Lower leg skin (tissue), 4 donors: Measurements from ENCODE around the gene ITGB1BP1. TPM values are rescaled to one million over a fixed set of nuclear protein-coding genes. Genes with fewer than 3 reads are reported as not detected.

Experiments
- DNase-seq, 2 donors: peaks; one replicate each; pipeline ENCODE4 v3.0.0-alpha.2; 2019; ENCODE audit warnings: low spot score in 2 of 2
- H3K4me3 ChIP-seq: fragments of 200-600 bp; sonication (generic); 2 replicates; pipeline ENCODE4 v1.5.1; 2017; ENCODE audit warnings: mild to moderate bottlenecking, low read depth; ENCODE audit not compliant: poor library complexity, severe bottlenecking
- POLR2A ChIP-seq, 2 donors: fragments of 450-650 bp; IDR thresholded peaks; one replicate each; pipeline ENCODE4 v1.6.1; 2016 to 2017; ENCODE audit warnings: antibody characterized with exemption in 2 of 2, mild to moderate bottlenecking in 1 of 2, moderate library complexity in 1 of 2
- WGBS, 2 donors: methylation state at CpG; one replicate each; pipeline ENCODE4 v1.1.5; 2018; 5-methylcytosine and 5-hydroxymethylcytosine counted together
- intact Hi-C: fragments of 100-400 bp; cut with DNase I; formaldehyde crosslinking; loops from one replicate; pipeline ENCODE4 v1.15.0; 2023; ENCODE audit warnings: low total_unique reads
- total RNA-seq, 4 donors: library from RNA; depleted of rRNA; stranded (reverse); fragments of >200 nt; gene quantifications; one replicate each; pipeline ENCODE4 v1.1.0, GENCODE V29; 2016
- TF ChIP-seq, protein P1 (sequence below), 3 donors: fragments of 450-650 bp; IDR thresholded peaks; one replicate each; pipeline ENCODE4 v1.5.1; 2016; ENCODE audit warnings: antibody characterized with exemption in 3 of 3, mild to moderate bottlenecking in 3 of 3, moderate library complexity in 2 of 3

The ITGB1BP1 gene
- total RNA-seq, 4 donors from 2014 or later = 22.4 to 30.1 (median 26.5) TPM

DNA sequence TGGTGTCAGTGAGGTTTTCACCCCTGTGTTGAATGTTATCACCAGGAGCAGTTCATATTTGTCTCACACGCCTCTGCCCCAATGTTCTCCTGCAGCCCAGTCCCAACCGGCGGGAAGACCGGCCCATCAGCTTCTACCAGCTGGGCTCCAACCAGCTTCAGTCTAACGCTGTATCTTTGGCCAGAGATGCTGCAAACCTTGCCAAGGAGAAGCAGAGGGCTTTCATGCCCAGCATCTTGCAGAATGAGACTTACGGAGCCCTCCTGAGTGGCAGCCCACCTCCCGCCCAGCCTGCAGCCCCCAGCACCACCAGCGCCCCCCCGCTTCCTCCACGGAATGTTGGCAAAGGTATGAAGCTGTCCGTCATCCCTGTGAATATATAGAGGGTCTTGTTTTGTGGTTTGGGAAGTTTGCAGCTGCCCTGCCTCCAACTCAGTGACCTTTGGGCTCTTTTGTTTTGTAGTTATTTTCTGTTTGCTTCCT lies 35.1 kb downstream of the ITGB1BP1 start:
- no peak for TF ChIP-seq POLR2A (IDR thresholded peaks at IDR 0.05)
- TF ChIP-seq, protein P1, sequence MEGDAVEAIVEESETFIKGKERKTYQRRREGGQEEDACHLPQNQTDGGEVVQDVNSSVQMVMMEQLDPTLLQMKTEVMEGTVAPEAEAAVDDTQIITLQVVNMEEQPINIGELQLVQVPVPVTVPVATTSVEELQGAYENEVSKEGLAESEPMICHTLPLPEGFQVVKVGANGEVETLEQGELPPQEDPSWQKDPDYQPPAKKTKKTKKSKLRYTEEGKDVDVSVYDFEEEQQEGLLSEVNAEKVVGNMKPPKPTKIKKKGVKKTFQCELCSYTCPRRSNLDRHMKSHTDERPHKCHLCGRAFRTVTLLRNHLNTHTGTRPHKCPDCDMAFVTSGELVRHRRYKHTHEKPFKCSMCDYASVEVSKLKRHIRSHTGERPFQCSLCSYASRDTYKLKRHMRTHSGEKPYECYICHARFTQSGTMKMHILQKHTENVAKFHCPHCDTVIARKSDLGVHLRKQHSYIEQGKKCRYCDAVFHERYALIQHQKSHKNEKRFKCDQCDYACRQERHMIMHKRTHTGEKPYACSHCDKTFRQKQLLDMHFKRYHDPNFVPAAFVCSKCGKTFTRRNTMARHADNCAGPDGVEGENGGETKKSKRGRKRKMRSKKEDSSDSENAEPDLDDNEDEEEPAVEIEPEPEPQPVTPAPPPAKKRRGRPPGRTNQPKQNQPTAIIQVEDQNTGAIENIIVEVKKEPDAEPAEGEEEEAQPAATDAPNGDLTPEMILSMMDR (IDR thresholded peaks at IDR 0.05) = no peak
- H3K4me3 ChIP-seq = no peak overlapping the region
- DNase-seq = peak in 1 of 2 donors; percentile 82
- intact Hi-C loops = no loop called here
- WGBS, 2 donors = 90 to 91% methylated on average over 11 of the region's 11 CpGs

- H3K4me3 ChIP-seq = no peak overlapping the region
- 88 to 90% methylated on average over 6 of the region's 6 CpGs for WGBS, 2 donors
- DNase-seq = no peak
- TF ChIP-seq POLR2A (IDR thresholded peaks at IDR 0.05) = no peak
- TF ChIP-seq, protein P1 (IDR thresholded peaks at IDR 0.05) = no peak
- intact Hi-C loops = no loop called here
Observed at GRCh38 chr2:9385841-9386240, 37.5 kb downstream of the ITGB1BP1 start.

DNA sequence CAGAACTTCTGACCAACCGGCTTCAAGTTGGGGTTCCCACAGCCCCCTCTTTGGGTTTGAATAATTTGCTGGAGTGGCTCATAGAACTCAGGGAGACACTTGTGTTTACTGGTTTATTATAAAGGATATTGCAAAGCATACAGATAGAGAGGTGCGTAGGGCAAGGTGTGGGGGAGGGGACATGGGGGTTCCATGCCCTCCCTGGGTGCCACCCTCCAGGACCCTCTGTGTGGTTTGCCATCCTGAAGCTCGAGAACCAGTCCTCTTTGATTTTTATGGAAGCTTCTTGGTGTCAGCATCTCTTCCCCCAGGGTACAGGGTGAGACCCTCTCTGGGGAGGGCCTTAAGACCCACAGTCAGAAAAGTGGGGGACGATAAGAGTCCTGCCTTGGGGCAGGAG lies 38.8 kb downstream of the ITGB1BP1 start:
- H3K4me3 ChIP-seq = no peak overlapping the region
- intact Hi-C loops = no loop called here
- DNase-seq = peak in 1 of 2 donors; percentile 78
- 94 to 96% methylated on average over 4 of the region's 4 CpGs for WGBS, 2 donors
- TF ChIP-seq, protein P1 (IDR thresholded peaks at IDR 0.05) = no peak
- TF ChIP-seq POLR2A (IDR thresholded peaks at IDR 0.05) = no peak

- peak in 1 of 2 donors; percentile 57 for DNase-seq
- 88 to 92% methylated on average over 6 of the region's 6 CpGs for WGBS, 2 donors
- TF ChIP-seq POLR2A (IDR thresholded peaks at IDR 0.05) = no peak
- TF ChIP-seq, protein P1 (IDR thresholded peaks at IDR 0.05) = no peak
- H3K4me3 ChIP-seq = no peak overlapping the region
- intact Hi-C loops = no loop called here
Observed at GRCh38 chr2:9382604-9383235, 40.6 kb downstream of the ITGB1BP1 start.

DNA sequence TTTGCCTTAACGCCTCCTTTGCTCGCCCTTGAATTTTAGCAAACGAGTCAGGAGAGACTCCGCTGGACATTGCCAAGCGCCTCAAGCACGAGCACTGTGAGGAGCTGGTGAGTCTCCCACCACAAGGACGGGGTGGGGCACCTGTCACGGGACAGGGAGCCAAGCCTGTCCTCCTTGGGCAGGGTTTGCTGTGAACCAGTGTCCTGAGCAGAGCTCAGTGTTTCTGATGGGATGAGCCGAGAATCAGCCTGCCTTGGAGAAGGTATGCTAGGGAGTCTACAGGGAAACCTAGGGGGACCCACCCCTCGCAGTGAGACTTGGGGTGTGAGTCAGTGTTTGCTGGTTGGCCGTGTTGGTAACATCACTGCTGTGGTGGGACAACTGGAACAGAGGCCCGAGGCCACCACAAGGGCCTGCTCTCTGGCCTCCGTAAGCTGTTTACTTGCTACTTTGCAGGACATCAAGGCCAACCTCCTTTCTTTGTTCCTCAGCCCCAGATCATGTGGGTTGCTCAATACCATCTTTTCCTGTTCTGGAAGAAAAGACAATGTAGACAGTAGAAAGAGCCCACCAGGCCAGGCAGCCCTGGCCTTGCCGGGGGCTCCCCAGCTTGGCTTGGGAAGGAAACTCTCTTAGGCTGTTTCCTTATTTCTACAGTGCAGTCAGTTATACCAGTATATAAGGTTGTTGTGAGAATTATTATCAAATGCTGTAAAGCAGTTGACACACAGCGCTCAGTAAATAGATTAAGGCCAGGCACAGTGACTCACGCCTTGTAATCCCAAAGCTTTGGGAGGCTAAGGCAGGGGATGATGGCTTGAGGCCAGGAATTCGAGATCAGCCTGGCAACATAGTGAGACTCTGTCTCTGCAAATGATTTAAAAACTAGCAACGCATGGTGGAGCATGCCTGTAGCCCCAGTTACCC lies 42.4 kb downstream of the ITGB1BP1 start:
- DNase-seq = peak; percentile 75 to 92
- H3K4me3 ChIP-seq = no peak overlapping the region
- TF ChIP-seq, protein P1 (IDR thresholded peaks at IDR 0.05) = no peak
- 59 to 68% methylated on average over 18 of the region's 18 CpGs for WGBS, 2 donors
- intact Hi-C loops = no loop called here
